ENCODE measurements around the gene NR6A1.

GRCh38 chr9:124513376-124513994 lies 257.6 kb downstream of the NR6A1 start:
- TF ChIP-seq POLR2A (IDR thresholded peaks at IDR 0.05; ENCODE audit: low read length) (no peak), GATA1 (IDR thresholded peaks at IDR 0.05; ENCODE audit: low read depth, low read length) (no peak)
